HG02981 (cell line): ENCODE data around the gene DIO1.

ENCODE experiments used
- ATAC-seq: cut with Tn5 transposase; IDR thresholded peaks from one replicate; pipeline ENCODE4 v1.9.1; 2021; ENCODE audit warnings: mild to moderate bottlenecking, moderate library complexity; ENCODE audit not compliant: unreplicated experiment

DIO1 gene

DNA sequence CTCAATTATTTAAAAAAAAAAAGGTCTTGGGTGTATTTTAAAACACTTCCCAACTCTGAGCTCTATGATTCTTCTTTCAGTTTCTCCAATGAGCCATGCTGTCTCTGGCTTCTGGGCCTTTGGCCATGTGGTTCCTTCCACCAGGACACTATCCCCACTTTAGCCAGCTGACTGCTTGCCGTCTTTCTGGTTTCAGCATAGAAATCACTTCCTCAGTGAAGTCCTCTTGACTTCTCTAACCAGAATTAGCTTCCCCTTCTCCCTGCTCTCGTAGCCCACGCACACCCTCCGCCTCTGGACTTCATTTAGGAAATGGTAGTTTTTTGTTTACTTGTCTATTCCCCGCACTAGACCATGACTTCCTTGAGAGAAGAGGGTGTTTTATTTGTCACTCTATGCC lies 1.1 kb upstream of the DIO1 start:
- ATAC-seq = no peak

- no peak for ATAC-seq
Measured at GRCh38 chr1:53894644-53895043, 657 bp downstream of the DIO1 start.

DNA sequence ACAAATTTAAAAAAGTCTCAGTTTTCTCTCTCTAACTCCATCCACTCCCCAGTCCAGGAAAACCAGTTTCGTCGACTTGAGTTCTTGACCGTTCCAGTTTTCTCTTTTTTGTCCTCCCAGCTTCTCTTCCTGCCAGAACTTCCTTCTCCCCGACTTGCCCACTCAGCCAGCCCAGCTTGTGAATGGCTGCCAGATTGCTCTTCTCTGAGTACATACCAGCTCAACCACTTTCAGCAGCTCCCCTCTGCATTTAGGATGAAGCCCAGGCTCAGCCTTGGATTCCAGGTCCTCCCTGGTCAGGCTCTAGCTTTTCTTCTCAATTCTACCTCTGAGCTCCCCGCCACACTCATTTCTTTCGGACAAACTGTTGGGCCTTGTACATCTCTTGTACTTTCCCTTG lies 1.4 kb downstream of the DIO1 start:
- ATAC-seq = no peak

GRCh38 chr1:53896635-53897229 lies 2.7 kb downstream of the DIO1 start:
- ATAC-seq = no peak

DNA sequence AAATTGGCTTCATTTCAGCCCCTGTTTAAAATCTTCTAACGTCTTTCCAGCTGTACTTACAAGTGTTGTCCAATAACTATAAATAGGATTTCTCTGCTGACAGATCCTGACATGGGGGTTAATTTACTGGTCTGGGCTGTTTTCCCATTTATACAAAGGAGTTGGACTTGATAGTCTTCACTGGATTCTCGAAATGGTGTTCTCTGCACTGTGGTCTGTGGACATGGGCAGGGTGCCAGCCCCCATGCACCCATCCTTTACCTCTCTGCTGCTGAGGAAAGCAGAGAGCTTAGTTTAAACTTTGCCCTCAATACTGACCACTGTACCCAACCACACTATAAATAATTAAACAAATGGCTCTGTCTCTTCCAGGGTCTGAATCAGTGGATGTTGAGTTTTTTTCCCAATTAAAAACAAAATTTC lies 5.2 kb downstream of the DIO1 start:
- ATAC-seq = no peak

DNA sequence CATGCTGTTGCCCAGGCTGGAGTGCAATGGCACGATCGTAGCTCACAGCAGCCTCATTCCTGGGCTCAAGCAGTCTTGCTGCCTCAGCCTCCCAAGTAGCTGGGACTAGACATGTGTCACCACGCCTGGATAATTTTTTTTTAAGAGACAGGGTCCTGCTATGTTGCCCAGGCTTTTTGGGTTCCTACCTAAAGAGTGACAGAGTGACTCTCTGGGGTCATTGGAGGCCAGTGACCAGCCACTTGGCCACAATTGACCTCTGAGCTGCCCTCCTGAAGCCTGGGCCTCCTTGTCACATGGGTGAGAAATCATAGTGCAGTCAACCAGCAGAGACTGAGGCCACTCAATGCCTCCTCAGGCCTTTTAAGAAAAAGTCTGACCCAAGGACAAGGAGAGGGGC lies 5.7 kb downstream of the DIO1 start:
- no peak for ATAC-seq

DNA sequence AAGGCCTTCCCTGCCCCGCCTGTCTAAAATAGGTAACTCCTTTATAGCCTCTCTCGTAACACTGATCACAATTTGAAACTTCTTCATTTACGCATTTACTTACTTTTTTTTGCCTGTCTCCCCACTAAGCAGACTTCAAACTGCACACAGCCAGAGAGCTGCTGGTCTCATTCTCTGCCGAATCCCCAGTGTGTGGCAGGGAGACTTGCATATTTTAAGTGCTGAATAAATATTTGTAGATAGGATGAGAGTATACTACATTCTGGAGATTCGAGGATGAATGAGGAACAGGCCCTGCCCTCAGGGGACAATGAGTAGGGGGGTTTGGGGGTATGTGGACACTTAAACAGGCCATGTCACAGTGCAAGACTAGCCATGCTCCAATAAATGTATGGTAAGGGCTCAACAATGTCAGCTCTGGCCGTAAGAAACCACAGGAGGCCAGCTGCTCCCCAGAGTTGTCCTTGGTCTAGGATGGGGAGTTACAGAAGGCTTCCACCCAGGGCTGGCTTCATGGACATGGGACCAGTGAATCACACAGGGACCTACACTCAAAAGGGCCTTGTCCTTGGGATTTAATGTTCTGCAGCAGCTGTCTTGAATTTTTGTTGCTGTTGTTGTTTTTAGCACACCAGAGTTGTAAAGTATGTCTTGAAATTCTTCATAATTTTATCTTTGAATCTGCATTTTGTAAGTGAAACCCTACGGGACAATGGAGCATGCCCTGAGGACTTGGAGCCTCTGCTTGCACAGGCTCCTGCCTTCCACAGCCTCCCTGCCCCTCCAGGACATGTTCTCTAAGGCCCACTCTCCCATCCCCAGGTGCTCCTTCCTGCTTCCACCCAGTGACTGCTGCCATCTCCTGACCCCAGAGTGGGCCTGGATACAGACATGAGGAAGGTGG lies 8.5 kb downstream of the DIO1 start:
- no peak for ATAC-seq

- ATAC-seq = no peak
Measured at GRCh38 chr1:53905509-53905908, 11.5 kb downstream of the DIO1 start.

DNA sequence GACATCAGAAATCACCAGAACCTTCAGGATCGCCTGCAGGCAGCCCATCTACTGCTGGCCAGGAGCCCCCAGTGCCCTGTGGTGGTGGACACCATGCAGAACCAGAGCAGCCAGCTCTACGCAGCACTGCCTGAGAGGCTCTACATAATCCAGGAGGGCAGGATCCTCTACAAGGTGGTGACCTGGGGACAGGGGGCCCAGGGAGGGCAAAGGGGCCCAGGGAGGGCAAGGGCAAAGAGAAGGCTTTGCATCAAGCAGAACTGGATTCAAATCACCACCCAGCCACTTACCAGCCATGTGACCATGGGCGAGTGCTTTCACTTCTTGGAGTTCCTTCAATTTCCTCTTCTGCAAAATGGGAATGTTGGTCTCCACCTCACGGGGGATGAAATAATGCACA lies 12.1 kb downstream of the DIO1 start:
- no peak for ATAC-seq

- ATAC-seq = no peak
Measured at GRCh38 chr1:53909946-53910345, 16.0 kb downstream of the DIO1 start.

- ATAC-seq = no peak
Measured at GRCh38 chr1:53911442-53911841, 17.5 kb downstream of the DIO1 start.

GRCh38 chr1:53913352-53914033 lies 19.5 kb downstream of the DIO1 start:
- ATAC-seq = no peak

DNA sequence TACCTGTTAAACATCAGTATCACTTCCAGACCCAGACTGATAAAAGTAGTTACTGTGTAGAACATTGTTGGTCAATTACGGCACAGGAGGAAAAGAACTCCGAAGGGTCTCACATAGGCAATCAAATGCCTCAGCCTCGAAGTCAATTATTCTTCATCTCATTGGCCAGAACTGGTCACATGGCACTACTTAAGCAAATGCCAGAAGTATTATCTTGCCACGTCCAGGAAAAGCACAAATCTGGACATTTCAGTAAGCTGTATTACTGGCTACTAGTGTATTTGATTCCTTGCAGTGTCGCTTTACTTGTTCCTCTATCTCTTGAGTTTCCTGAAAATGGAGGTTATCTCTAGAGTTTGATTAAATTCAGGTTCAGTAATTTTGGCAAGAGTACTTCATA lies 24.4 kb downstream of the DIO1 start:
- no peak for ATAC-seq

- ATAC-seq = no peak
Measured at GRCh38 chr1:53919675-53920066, 25.7 kb downstream of the DIO1 start.

- no peak for ATAC-seq
Measured at GRCh38 chr1:53927376-53927881, 33.4 kb downstream of the DIO1 start.

DNA sequence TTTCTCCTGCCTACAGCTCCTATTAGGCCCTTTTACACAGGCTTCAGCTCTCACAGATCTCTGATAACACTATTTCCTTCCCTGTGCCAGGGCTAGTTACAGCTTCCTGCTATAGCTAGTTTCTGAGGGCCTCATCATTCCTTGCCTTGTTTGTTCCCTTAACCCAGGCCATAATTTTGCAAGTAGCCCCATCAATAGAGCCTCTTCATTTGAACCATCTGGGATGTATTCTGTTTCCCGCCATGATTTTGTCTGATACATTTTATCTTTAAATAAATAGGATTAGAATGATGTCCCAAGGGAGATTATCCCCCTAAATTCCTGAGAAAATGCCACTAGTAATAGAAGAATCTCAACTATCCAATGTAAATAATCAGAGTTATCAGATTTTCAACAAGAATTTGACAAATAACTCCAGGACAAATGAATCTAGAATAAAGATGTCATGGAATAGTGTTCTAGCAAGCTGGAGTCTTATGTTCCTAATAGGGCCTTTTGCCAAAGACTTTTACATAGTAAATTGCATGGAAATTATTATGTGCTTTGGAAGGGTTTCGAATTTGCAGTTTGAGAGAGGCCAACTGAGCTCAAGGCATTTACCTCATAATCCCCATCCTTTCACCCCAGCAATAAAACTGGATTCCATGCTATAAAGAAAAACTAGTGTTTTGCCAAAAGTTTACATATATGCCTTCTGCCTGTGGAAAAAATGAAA lies 35.4 kb downstream of the DIO1 start:
- no peak for ATAC-seq

- no peak for ATAC-seq
Measured at GRCh38 chr1:53930932-53931331, 36.9 kb downstream of the DIO1 start.

GRCh38 chr1:53931523-53931922 lies 37.5 kb downstream of the DIO1 start:
- ATAC-seq = no peak

DNA sequence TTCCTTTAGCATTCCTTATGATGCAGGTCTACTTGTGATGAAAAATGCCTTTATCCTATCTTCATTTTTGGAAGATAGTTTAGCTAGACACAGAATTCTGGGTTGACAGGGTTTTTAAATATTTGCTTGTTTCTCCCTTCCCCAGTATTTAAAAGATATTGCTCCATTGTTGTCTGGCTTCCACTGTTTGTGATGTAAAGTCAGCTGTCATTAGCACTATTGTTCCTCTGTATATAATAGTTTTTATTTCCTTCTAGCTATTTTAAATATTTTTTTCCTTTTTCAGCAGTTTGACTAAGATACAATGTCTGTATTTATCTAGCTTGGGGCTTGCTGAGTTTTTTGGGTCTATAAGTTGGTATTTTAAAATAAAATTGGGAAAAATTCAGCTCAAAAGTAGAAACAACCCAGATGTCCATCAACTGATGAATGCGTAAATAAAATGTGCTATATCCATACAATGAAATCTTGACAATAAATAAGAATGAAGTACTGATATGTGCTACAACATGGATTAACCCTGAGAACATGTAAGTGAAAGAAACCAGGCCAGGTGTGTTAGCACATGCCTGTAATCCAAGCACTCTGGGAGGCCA lies 40.3 kb downstream of the DIO1 start:
- no peak for ATAC-seq

GRCh38 chr1:53936430-53936829 lies 42.4 kb downstream of the DIO1 start:
- no peak for ATAC-seq
